A673 (cell line): ENCODE measurements around the gene TMEM161A. TPM values are rescaled to one million over a fixed set of nuclear protein-coding genes. Genes with fewer than 3 reads are reported as not detected.

Source experiments
- BruUV-seq: library from RNA; stranded (reverse); fragments of 400-500 nt; replicated peaks from 2 replicates; lab custom pipeline; 2021; lab: Mats Ljungman, UMichigan
- CTCF ChIA-PET: fragments of 300-600 bp; sonication (Branson Sonifier 250); formaldehyde crosslinking; loops from one replicate; lab custom pipeline; 2022; ENCODE audit warnings: antibody characterized with exemption; lab: Charles Lee
- POLR2A ChIA-PET: fragments of 300-600 bp; sonication (Branson Sonifier 250); formaldehyde crosslinking; loops from one replicate; lab custom pipeline; 2022; ENCODE audit warnings: antibody characterized with exemption; ENCODE audit not compliant: low non-redundant PET; lab: Charles Lee
- DNase-seq: peaks from one replicate; pipeline ENCODE4 v3.0.0-alpha.2; 2015; ENCODE audit warnings: low spot score
- H3K27ac ChIP-seq: fragments of 200-600 bp; sonication (generic); 2 replicates; pipeline ENCODE4 v1.5.1; 2016; ENCODE audit warnings: mixed run types, low read depth, mild to moderate bottlenecking, mixed read lengths, antibody characterized with exemption, low read length; ENCODE audit not compliant: poor library complexity, severe bottlenecking
- H3K27me3 ChIP-seq: fragments of 200-600 bp; sonication (generic); replicated peaks from 2 replicates; pipeline ENCODE4 v1.6.1; 2017; ENCODE audit warnings: mixed run types, low read depth, mild to moderate bottlenecking, mixed read lengths, antibody characterized with exemption, low read length; ENCODE audit not compliant: insufficient read depth, poor library complexity
- H3K36me3 ChIP-seq: fragments of 200-600 bp; sonication (generic); 2 replicates; pipeline ENCODE4 v1.6.1; 2016; ENCODE audit warnings: mixed run types, mild to moderate bottlenecking, mixed read lengths, antibody characterized with exemption, low read length; ENCODE audit not compliant: insufficient read depth, poor library complexity, severe bottlenecking
- H3K4me1 ChIP-seq: fragments of 200-600 bp; sonication (generic); 2 replicates; pipeline ENCODE4 v1.6.1; 2017; ENCODE audit warnings: mixed run types, mild to moderate bottlenecking, mixed read lengths, antibody characterized with exemption, low read length; ENCODE audit not compliant: insufficient read depth, poor library complexity, severe bottlenecking
- H3K4me3 ChIP-seq: fragments of 200-600 bp; sonication (generic); 2 replicates; pipeline ENCODE4 v1.5.1; 2016; ENCODE audit warnings: low read depth, mixed run types, mild to moderate bottlenecking, mixed read lengths, low read length; ENCODE audit not compliant: poor library complexity, severe bottlenecking
- H3K9me3 ChIP-seq: fragments of 200-600 bp; sonication (generic); 2 replicates; pipeline ENCODE4 v1.6.1; 2016; ENCODE audit warnings: mixed run types, low read depth, mild to moderate bottlenecking, mixed read lengths, antibody characterized with exemption, low read length; ENCODE audit not compliant: poor library complexity, severe bottlenecking
- CTCF ChIP-seq: fragments of 300-800, 200-600 bp; sonication (generic); conservative IDR thresholded peaks from 2 replicates; pipeline ENCODE4 v1.5.1; 2017; ENCODE audit warnings: low read depth, mild to moderate bottlenecking, antibody characterized with exemption, low read length, moderate library complexity, mixed read lengths
- EZH2 ChIP-seq: fragments of 200-600 bp; sonication (generic); IDR thresholded peaks from 2 replicates; pipeline ENCODE4 v1.6.1; 2017; ENCODE audit warnings: borderline replicate concordance, low read depth, mild to moderate bottlenecking, mixed read lengths, antibody characterized with exemption, low read length; ENCODE audit not compliant: poor library complexity, severe bottlenecking
- intact Hi-C: fragments of 100-400 bp; cut with micrococcal nuclease; formaldehyde crosslinking; loops from one replicate; pipeline ENCODE4 v1.10.0; 2022; ENCODE audit not compliant: unreplicated experiment
- total RNA-seq: library from RNA; stranded (reverse); gene quantifications from 2 replicates; pipeline ENCODE4 v1.2.3, GENCODE V29; 2021

TMEM161A gene
- total RNA-seq, 1 experiment from 2014 or later = 34.4 TPM

- CTCF ChIA-PET = no interaction called here
- peaks cover 6% of the 10 kb centered on the region for H3K9me3 ChIP-seq
- peaks cover 19% of the 10 kb centered on the region for H3K36me3 ChIP-seq
- no peak overlapping the region for H3K4me3 ChIP-seq
- no peak overlapping the region for H3K27ac ChIP-seq
- BruUV-seq = no TSS peak
- POLR2A ChIA-PET = interaction anchor here (0.6 kb wide), 1 partner anchor 1262 kb away, joined by 3 read pairs; the partner anchor contains the start of gene RPL18A
- no peaks in the 10 kb centered on the region for H3K4me1 ChIP-seq
- TF ChIP-seq EZH2 (no peak), CTCF (no peak)
- H3K27me3 ChIP-seq = no peaks in the 10 kb centered on the region
- DNase-seq = no peak
- intact Hi-C loops = no loop called here
Observed at GRCh38 chr19:19121371-19121770, 16.9 kb downstream of the TMEM161A start.

- peak; percentile 91 for DNase-seq
- intact Hi-C loops = no loop called here
- CTCF ChIA-PET = no interaction called here
- BruUV-seq = no TSS peak
- TF ChIP-seq CTCF = no peak
- TF ChIP-seq EZH2 = no peak
- Histone ChIP-seq H3K4me1 (no peaks in the 10 kb centered on the region), H3K4me3 (no peak overlapping the region), H3K9me3 (peaks cover 6% of the 10 kb centered on the region), H3K27me3 (no peaks in the 10 kb centered on the region), H3K36me3 (peaks cover 19% of the 10 kb centered on the region), H3K27ac (no peak overlapping the region)
- POLR2A ChIA-PET = interaction anchor here (0.6 kb wide), 1 partner anchor 1261 kb away, joined by 3 read pairs; the partner anchor contains the start of gene RPL18A
Observed at GRCh38 chr19:19120308-19121231, 17.7 kb downstream of the TMEM161A start.

- Histone ChIP-seq H3K27ac (no peak overlapping the region), H3K36me3 (peaks cover 19% of the 10 kb centered on the region), H3K4me3 (no peak overlapping the region), H3K4me1 (no peaks in the 10 kb centered on the region), H3K9me3 (peaks cover 6% of the 10 kb centered on the region), H3K27me3 (no peaks in the 10 kb centered on the region)
- intact Hi-C loops = no loop called here
- DNase-seq = no peak
- CTCF ChIA-PET = no interaction called here
- BruUV-seq = no TSS peak
- POLR2A ChIA-PET = no interaction called here
- no peak for TF ChIP-seq EZH2
- TF ChIP-seq CTCF = no peak
Observed at GRCh38 chr19:19119325-19120237, 18.7 kb downstream of the TMEM161A start.
